VCaP (cell line): ENCODE data around the gene MBD4.

Source experiments
- H3K27ac ChIP-seq: fragments of 450-650 bp; 2 replicates; pipeline ENCODE4 v1.5.1; 2017
- CTCF ChIP-seq: fragments of 450-650 bp; conservative IDR thresholded peaks from 2 replicates; pipeline ENCODE4 v1.5.1; 2017; ENCODE audit warnings: mild to moderate bottlenecking, moderate library complexity

MBD4 gene

GRCh38 chr3:129473067-129473768 lies 33.5 kb upstream of the MBD4 start:
- TF ChIP-seq CTCF, result no peak
- H3K27ac ChIP-seq, result no peak overlapping the region

- TF ChIP-seq CTCF, result no peak
- no peak overlapping the region for H3K27ac ChIP-seq
These were observed 31.1 kb upstream of the MBD4 start for GRCh38 chr3:129470861-129471260.

GRCh38 chr3:129469026-129469425 lies 29.3 kb upstream of the MBD4 start:
- TF ChIP-seq CTCF, result no peak
- no peak overlapping the region for H3K27ac ChIP-seq

- no peak for TF ChIP-seq CTCF
- H3K27ac ChIP-seq, result no peak overlapping the region
These were observed 28.2 kb upstream of the MBD4 start for GRCh38 chr3:129467932-129468331.

- no peak for TF ChIP-seq CTCF
- H3K27ac ChIP-seq, result no peak overlapping the region
These were observed 24.0 kb upstream of the MBD4 start for GRCh38 chr3:129463716-129464115.

- TF ChIP-seq CTCF, result no peak
- no peak overlapping the region for H3K27ac ChIP-seq
These were observed 23.3 kb upstream of the MBD4 start for GRCh38 chr3:129463094-129463493.

- no peak for TF ChIP-seq CTCF
- H3K27ac ChIP-seq, result no peak overlapping the region
These were observed 22.7 kb upstream of the MBD4 start for GRCh38 chr3:129462361-129462968.
